OCI-LY3 (cell line): Measurements from ENCODE around the gene FCN2.

Experiments used
- H2AFZ ChIP-seq: fragments of 200-600, 300-600 bp; shearing (Covaris generic); 2 replicates; pipeline ENCODE4 v1.6.0; 2014; ENCODE audit warnings: antibody characterized with exemption, low read depth, low read length
- H3K27ac ChIP-seq: fragments of 200-600, 300-600 bp; sonication (generic); 2 replicates; pipeline ENCODE4 v1.5.1; 2014; ENCODE audit warnings: mild to moderate bottlenecking, low read length, moderate library complexity, mixed read lengths
- H3K27me3 ChIP-seq: fragments of 200-600, 300-600 bp; sonication (generic); 2 replicates; pipeline ENCODE4 v1.6.1; 2014; ENCODE audit warnings: low read depth, low read length, mixed read lengths
- H3K36me3 ChIP-seq: fragments of 200-600, 300-600 bp; sonication (generic); replicated peaks from 2 replicates; pipeline ENCODE3; 2014; ENCODE audit warnings: low read depth, low read length, mixed read lengths
- H3K4me1 ChIP-seq: fragments of 300-600, 200-600 bp; sonication (generic); 2 replicates; pipeline ENCODE4 v1.6.1; 2014; ENCODE audit warnings: low read length, mixed read lengths
- H3K4me2 ChIP-seq: fragments of 200-600, 300-600 bp; sonication (generic); 2 replicates; pipeline ENCODE4 v1.6.1; 2014; ENCODE audit warnings: low read length, mixed read lengths
- H3K4me3 ChIP-seq: fragments of 300-600, 200-600 bp; sonication (generic); 2 replicates; pipeline ENCODE4 v1.5.1; 2014; ENCODE audit warnings: antibody characterized with exemption, mild to moderate bottlenecking, low read length, moderate library complexity
- H3K79me2 ChIP-seq: fragments of 300-600, 200-600 bp; shearing (Covaris generic); 2 replicates; pipeline ENCODE4 v1.6.1; 2014; ENCODE audit warnings: mild to moderate bottlenecking, low read length, mixed read lengths
- H3K9ac ChIP-seq: fragments of 300-600, 200-600 bp; shearing (Covaris generic); 2 replicates; pipeline ENCODE4 v1.6.0; 2014; ENCODE audit warnings: mild to moderate bottlenecking, low read length, moderate library complexity
- H3K9me3 ChIP-seq: fragments of 200-600, 300-600 bp; shearing (Covaris generic); 2 replicates; pipeline ENCODE4 v1.6.1; 2014; ENCODE audit warnings: low read length, mixed read lengths; ENCODE audit not compliant: insufficient read depth
- H4K20me1 ChIP-seq: fragments of 200-600, 300-600 bp; sonication (generic); 2 replicates; pipeline ENCODE4 v1.6.1; 2016; ENCODE audit warnings: low read length, mixed read lengths; ENCODE audit not compliant: insufficient read depth
- CTCF ChIP-seq: fragments of 200-600, 300-600 bp; sonication (generic); IDR thresholded peaks from 2 replicates; pipeline ENCODE4 v1.5.1; 2014; ENCODE audit warnings: antibody characterized with exemption, low read length, low read depth
- EZH2phosphoT487 ChIP-seq: fragments of 200-600 bp; shearing (Covaris generic); IDR thresholded peaks from 2 replicates; pipeline ENCODE4 v1.6.1; 2018; ENCODE audit warnings: antibody characterized with exemption, mixed run types, low read depth

Gene FCN2

GRCh38 chr9:134915046-134915985 lies 34.7 kb downstream of the FCN2 start:
- no peak overlapping the region for H3K9ac ChIP-seq

GRCh38 chr9:134916161-134916665 lies 35.6 kb downstream of the FCN2 start:
- no peak overlapping the region for H3K4me3 ChIP-seq

More at GRCh38 chr9:134915046-134915985, 34.7 kb downstream of the FCN2 start:
- H3K4me2 ChIP-seq = no peak overlapping the region
- no peaks in the 10 kb centered on the region for H3K79me2 ChIP-seq
- H3K27me3 ChIP-seq = no peaks in the 10 kb centered on the region
- no peaks in the 10 kb centered on the region for H3K36me3 ChIP-seq
- peaks cover 7% of the 10 kb centered on the region for H3K4me1 ChIP-seq
- no peak overlapping the region for H2AFZ ChIP-seq
- H3K27ac ChIP-seq = no peak overlapping the region
- H3K9me3 ChIP-seq = peaks cover 8% of the 10 kb centered on the region; the same call in 1 of the 2 replicates
- no peak overlapping the region for H3K4me3 ChIP-seq
- H4K20me1 ChIP-seq = no peaks in the 10 kb centered on the region
- TF ChIP-seq EZH2phosphoT487 = no peak

GRCh38 chr9:134917431-134918373 lies 37.1 kb downstream of the FCN2 start, which contains the start of gene FCN1:
FCN1 (minus strand) TSS chr9:134917912; CDS start chr9:134917871, 41 bp downstream.
- no peak within 1 kb of the TSS for H3K4me2 ChIP-seq
- H3K9ac ChIP-seq = no peak within 1 kb of the TSS
- peaks cover 13% of the 10 kb centered on the region for H3K4me1 ChIP-seq
- H3K27me3 ChIP-seq = no peaks in the 10 kb centered on the region
- no peaks in the 10 kb centered on the region for H3K79me2 ChIP-seq
- no peak within 1 kb of the TSS for H3K27ac ChIP-seq
- H2AFZ ChIP-seq = no peak within 1 kb of the TSS
- H3K9me3 ChIP-seq = peaks cover 8% of the 10 kb centered on the region; the same call in 1 of the 2 replicates
- no peaks in the 10 kb centered on the region for H3K36me3 ChIP-seq
- no peak for TF ChIP-seq EZH2phosphoT487
- no peak within 1 kb of the TSS for H3K4me3 ChIP-seq
- H4K20me1 ChIP-seq = no peaks in the 10 kb centered on the region

More at GRCh38 chr9:134916161-134916665, 35.6 kb downstream of the FCN2 start:
- H4K20me1 ChIP-seq = no peaks in the 10 kb centered on the region
- no peak for TF ChIP-seq CTCF
- peaks cover 7% of the 10 kb centered on the region for H3K4me1 ChIP-seq
- no peaks in the 10 kb centered on the region for H3K36me3 ChIP-seq
- no peaks in the 10 kb centered on the region for H3K27me3 ChIP-seq
- no peaks in the 10 kb centered on the region for H3K79me2 ChIP-seq
- no peak overlapping the region for H2AFZ ChIP-seq
- H3K9ac ChIP-seq = no peak overlapping the region
- no peak overlapping the region for H3K27ac ChIP-seq
- peaks cover 8% of the 10 kb centered on the region; the same call in 1 of the 2 replicates for H3K9me3 ChIP-seq
- no peak overlapping the region for H3K4me2 ChIP-seq

GRCh38 chr9:134918646-134919045 lies 38.0 kb downstream of the FCN2 start:
- Histone ChIP-seq H3K4me1 (peaks cover 13% of the 10 kb centered on the region), H3K4me3 (no peak overlapping the region), H3K27ac (no peak overlapping the region), H3K27me3 (no peaks in the 10 kb centered on the region), H3K4me2 (no peak overlapping the region), H3K9ac (no peak overlapping the region), H3K9me3 (peaks cover 8% of the 10 kb centered on the region; the same call in 1 of the 2 replicates), H3K79me2 (no peaks in the 10 kb centered on the region), H3K36me3 (no peaks in the 10 kb centered on the region), H4K20me1 (no peaks in the 10 kb centered on the region), H2AFZ (no peak overlapping the region)
- TF ChIP-seq EZH2phosphoT487 = no peak
- TF ChIP-seq CTCF = no peak
